Tibial nerve (tissue), 4 donors: ENCODE data around the gene CFDP1. TPM values are rescaled to one million over a fixed set of nuclear protein-coding genes. Genes with fewer than 3 reads are reported as not detected.

ENCODE experiments used
- DNase-seq, 2 donors: peaks; one replicate each; pipeline ENCODE4 v3.0.0-alpha.2; 2019; ENCODE audit warnings: low spot score in 2 of 2
- H3K27ac ChIP-seq, 4 donors: fragments of 200-600 bp; sonication (generic) in 3 of 4; one replicate each; pipeline ENCODE4 v1.5.1; 2017 to 2019; ENCODE audit warnings: mild to moderate bottlenecking in 1 of 4
- H3K27me3 ChIP-seq, 2 donors: fragments of 200-600 bp; sonication (generic) in 1 of 2; one replicate each; pipeline versions ENCODE4 v1.5.1 to v1.6.0; 2017 to 2019
- H3K36me3 ChIP-seq, 3 donors: fragments of 200-600 bp; sonication (generic); one replicate each; pipeline ENCODE4 v1.5.1; 2018 to 2019
- H3K4me1 ChIP-seq, 4 donors: fragments of 200-600 bp; sonication (generic) in 3 of 4; one replicate each; pipeline ENCODE4 v1.5.1; 2017 to 2019
- H3K4me3 ChIP-seq, 4 donors: fragments of 200-600 bp; sonication (generic) in 3 of 4; one replicate each; pipeline ENCODE4 v1.5.1; 2017 to 2019; ENCODE audit warnings: mild to moderate bottlenecking in 1 of 4, moderate library complexity in 1 of 4
- H3K9me3 ChIP-seq, 4 donors: fragments of 200-600 bp; sonication (generic) in 3 of 4; one replicate each; pipeline ENCODE4 v1.5.1; 2017 to 2019
- CTCF ChIP-seq, 5 experiments: fragments of 200-600 bp in 3 of 5; fragments of 450-650 bp in 2 of 5; sonication (generic) in 3 of 5; IDR thresholded peaks; one replicate each; pipeline ENCODE4 v1.5.1; 2016 to 2019; ENCODE audit warnings: antibody characterized with exemption in 5 of 5, mild to moderate bottlenecking in 3 of 5, moderate library complexity in 2 of 5
- EP300 ChIP-seq, 2 donors: sonication (generic); formaldehyde crosslinking; IDR thresholded peaks; one replicate each; pipeline ENCODE4 v1.6.1; 2017; ENCODE audit warnings: antibody characterized with exemption in 2 of 2, mild to moderate bottlenecking in 1 of 2
- POLR2A ChIP-seq, 2 donors: fragments of 450-650 bp; IDR thresholded peaks; one replicate each; pipeline ENCODE4 v1.6.1; 2017; ENCODE audit warnings: antibody characterized with exemption in 2 of 2, mild to moderate bottlenecking in 2 of 2, moderate library complexity in 2 of 2
- WGBS, 2 donors: methylation state at CpG; one replicate each; pipeline ENCODE4 v1.1.5; 2018; 5-methylcytosine and 5-hydroxymethylcytosine counted together
- total RNA-seq, 4 donors: library from RNA; depleted of rRNA; stranded (reverse); fragments of >200 nt; gene quantifications; one replicate each; pipeline ENCODE4 v1.1.0, GENCODE V29; 2016

The CFDP1 gene
- total RNA-seq, 4 donors from 2014 or later: 35.6 to 120 (median 62.4) TPM

DNA sequence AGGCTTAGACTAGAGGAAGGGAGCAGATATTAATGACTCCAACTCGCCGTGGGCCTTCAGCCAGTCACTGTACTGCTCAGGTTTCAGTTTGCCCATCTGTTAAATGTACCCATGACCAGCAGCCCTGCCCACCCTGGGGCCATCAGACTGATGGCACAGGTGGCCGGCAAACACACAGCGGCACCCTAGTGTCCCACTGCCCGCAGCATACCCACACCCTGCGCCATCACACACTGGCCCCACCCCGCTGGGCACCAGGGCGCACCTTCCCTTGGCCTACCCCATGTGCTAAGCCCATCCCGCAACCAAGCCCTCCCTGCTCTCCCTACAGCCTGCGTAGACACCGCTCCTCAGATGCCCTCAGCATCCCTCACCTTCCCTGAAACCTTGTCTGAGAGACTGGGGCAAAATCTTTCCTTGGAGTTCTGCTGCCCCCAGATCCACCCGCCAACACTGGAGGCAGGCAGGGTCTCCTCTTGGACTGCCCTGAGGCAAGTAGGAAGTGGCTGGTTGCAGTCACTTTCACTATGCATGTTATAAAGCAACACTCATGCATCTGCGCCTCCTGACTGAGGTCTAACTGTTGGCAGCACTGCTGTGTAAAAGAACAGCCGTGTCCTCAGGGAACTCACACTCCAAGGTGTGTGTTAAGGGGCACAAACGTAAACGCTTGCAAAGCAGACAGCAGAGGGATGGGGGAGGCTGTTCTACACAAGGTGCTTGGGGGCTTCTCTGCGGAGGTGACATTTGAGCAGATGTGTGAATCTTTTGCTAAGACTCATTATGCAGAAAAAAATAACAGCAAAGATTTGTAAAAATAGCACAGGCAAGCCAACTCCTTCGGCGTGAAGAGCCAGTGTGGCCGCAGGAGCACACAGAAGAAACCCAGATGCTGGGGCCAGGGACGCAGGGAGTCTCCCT is 175.2 kb downstream of the CFDP1 start:
- Histone ChIP-seq H3K4me3 (no peak overlapping the region), H3K36me3 (no peaks in the 10 kb centered on the region), H3K4me1 (peaks cover 0 to 83% (median 57%) of the 10 kb centered on the region in 4 donors), H3K9me3 (no peaks in the 10 kb centered on the region), H3K27ac (peak overlapping the region in 1 of 4 donors; percentile 97), H3K27me3 (no peaks in the 10 kb centered on the region)
- WGBS, 2 donors: 76 to 82% methylated on average over 19 to 21 of the region's 21 CpGs
- TF ChIP-seq CTCF (IDR thresholded peaks at IDR 0.05) (no peak), EP300 (IDR thresholded peaks at IDR 0.05) (no peak), POLR2A (IDR thresholded peaks at IDR 0.05) (no peak)
- no peak for DNase-seq

DNA sequence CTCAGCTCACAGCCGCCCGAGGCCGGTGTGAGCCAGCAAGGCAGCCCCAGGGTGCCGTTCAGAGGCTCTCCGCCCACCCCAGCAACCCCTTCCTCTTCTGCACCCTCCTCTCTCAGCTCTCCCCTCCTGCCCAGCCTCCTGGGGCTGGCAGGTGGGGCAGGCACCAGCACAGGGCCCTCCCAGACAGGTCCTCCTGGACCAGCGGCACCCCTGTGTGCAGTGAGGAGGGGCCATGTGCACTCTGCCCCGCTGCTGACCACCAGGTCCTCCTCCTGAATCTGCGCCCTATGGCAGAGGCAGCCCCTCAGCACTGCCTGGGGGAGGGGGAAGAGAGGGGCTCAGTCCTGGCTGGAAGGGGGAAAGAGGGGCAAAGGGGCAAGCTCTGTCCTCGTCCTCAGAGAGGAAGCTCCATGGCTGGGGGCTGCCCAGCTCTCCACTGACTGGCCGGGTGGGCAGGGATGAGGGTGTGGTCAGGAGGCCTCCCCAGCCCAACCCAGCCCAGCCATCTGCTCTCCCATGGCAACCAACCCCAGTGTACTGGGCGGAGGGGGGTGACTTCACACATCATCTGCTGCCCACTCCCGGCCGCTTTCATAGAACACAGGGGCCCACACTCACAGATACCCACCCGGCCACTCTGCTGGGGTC is 176.5 kb downstream of the CFDP1 start:
- Histone ChIP-seq H3K4me3 (no peak overlapping the region), H3K27ac (peak overlapping the region; percentile 38 to 97 (median 71)), H3K9me3 (no peaks in the 10 kb centered on the region), H3K36me3 (no peaks in the 10 kb centered on the region), H3K4me1 (peaks cover 0 to 83% (median 58%) of the 10 kb centered on the region in 4 donors), H3K27me3 (no peaks in the 10 kb centered on the region)
- no peak for DNase-seq
- TF ChIP-seq POLR2A (IDR thresholded peaks at IDR 0.05) (no peak), EP300 (IDR thresholded peaks at IDR 0.05) (no peak), CTCF (IDR thresholded peaks at IDR 0.05) (no peak)
- WGBS, 2 donors: 20 to 29% methylated on average over 13 of the region's 14 CpGs

DNA sequence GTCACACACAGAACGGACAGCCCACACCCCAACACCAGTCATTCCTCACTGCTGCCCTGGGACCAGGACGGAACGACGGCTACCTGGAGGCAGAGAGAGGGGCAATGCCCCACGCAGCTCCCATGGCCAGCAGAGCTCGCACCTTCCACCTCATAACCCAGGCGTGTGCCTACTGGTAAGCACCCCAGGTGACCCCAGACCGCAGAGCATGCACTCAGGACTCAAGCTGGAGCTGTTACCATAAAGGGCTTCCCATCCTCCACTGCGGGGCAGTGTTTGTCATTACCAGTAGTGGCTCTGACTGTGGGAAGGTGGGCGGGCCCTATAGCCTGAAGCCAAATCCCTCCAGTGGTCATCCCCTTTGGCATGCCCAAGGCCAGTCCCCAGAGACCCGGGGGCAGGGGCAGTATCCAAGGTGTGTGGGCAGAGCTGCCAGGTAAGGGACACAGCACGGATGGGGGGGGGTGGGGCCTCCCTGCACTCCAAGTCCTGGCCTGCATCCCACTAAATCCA is 177.2 kb downstream of the CFDP1 start:
- TF ChIP-seq POLR2A (IDR thresholded peaks at IDR 0.05): no peak
- no peak for TF ChIP-seq CTCF (IDR thresholded peaks at IDR 0.05)
- no peak for TF ChIP-seq EP300 (IDR thresholded peaks at IDR 0.05)
- H3K36me3 ChIP-seq: no peaks in the 10 kb centered on the region
- DNase-seq: no peak
- H3K4me3 ChIP-seq: no peak overlapping the region
- H3K4me1 ChIP-seq: peaks cover 0 to 81% (median 59%) of the 10 kb centered on the region in 4 donors
- peak overlapping the region; percentile 38 to 97 (median 71) for H3K27ac ChIP-seq
- no peaks in the 10 kb centered on the region for H3K27me3 ChIP-seq
- WGBS, 2 donors: 49 to 61% methylated on average over 11 to 12 of the region's 12 CpGs
- no peaks in the 10 kb centered on the region for H3K9me3 ChIP-seq

DNA sequence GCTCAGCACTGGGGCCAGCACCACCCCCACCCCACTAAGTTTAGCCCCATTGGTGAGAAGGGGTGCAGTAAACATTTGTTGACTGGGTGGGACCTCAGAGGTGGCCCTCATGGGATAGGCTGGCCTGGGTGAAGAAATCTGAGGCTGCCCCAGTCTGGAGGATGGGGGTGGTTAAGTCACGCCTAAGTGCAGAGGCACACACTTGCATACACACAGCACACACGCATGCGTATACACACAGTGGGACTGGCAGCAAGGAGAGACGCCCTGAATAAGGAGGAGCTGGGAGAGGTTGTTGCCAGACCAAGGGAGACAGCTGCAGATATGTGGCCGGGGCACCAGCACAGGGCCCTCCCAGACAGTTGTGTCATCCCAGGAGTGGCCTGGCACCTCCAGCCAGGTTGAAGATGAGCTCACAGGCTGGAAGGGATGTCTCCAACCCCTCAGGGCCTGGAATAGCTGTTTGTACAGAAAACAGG is 178.9 kb downstream of the CFDP1 start:
- H3K27ac ChIP-seq: peak overlapping the region in 3 of 4 donors; percentile 92 to 97 (median 93)
- DNase-seq: no peak
- no peak overlapping the region for H3K4me3 ChIP-seq
- TF ChIP-seq EP300 (IDR thresholded peaks at IDR 0.05): peak in 1 of 2 donors; percentile 23
- no peak for TF ChIP-seq POLR2A (IDR thresholded peaks at IDR 0.05)
- no peak for TF ChIP-seq CTCF (IDR thresholded peaks at IDR 0.05)
- no peaks in the 10 kb centered on the region for H3K36me3 ChIP-seq
- no peaks in the 10 kb centered on the region for H3K9me3 ChIP-seq
- 36 to 47% methylated on average over 5 of the region's 5 CpGs for WGBS, 2 donors
- no peaks in the 10 kb centered on the region for H3K27me3 ChIP-seq
- H3K4me1 ChIP-seq: peaks cover 0 to 96% (median 74%) of the 10 kb centered on the region in 4 donors
